Measurements from ENCODE around the gene PIANP. TPM values are rescaled to one million over a fixed set of nuclear protein-coding genes. Genes with fewer than 3 reads are reported as not detected.

Gene PIANP
- total and polyA plus RNA-seq, 2 of the 4 experiments (the other 2 are of a cell fraction) = 0.18 to 6.8 TPM

DNA sequence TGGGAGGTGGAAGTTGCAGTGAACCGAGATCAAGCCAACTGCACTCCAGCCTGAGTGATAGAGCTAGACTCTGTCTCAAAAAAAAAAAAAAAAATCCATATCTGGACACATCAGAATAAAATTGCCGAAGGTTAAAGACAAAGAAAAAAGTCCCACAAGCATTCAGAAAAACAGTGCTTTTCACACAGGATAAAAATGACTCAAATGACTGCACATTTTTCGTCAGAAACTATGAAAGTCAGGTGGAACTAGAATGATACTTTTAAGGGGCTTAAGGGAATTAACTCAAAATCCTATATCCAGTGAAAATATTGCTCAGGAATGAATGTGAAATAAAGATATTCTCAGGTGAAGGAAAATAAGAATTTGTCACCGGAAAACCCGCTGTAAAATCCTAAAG lies 36.1 kb upstream of the PIANP start:
- DNase-seq = no peak
- BruUV-seq (replicated peaks) = no TSS peak
- Histone ChIP-seq H3K4me2 (ENCODE audit: low read depth, low read length) (no peak overlapping the region), H3K9ac (ENCODE audit: low read depth, low read length) (no peak overlapping the region), H3K9me1 (ENCODE audit: insufficient read depth, low read length) (no peaks in the 10 kb centered on the region), H2BK15ac (ENCODE audit: low read depth, low read length) (no peak overlapping the region), H3K4me1 (ENCODE audit: control insufficient read depth, insufficient read depth, low read length) (no peaks in the 10 kb centered on the region), H4K91ac (ENCODE audit: insufficient read depth, low read depth, low read length) (no peak overlapping the region), H4K5ac (ENCODE audit: low read depth, low read length) (no peak overlapping the region), H2BK120ac (ENCODE audit: low read depth, low read length) (no peak overlapping the region), H2AFZ (replicated peaks; ENCODE audit: low read length, poor library complexity) (no peak overlapping the region), H3K14ac (replicated peaks; ENCODE audit: low read depth, low read length) (no peak overlapping the region), H3K56ac (ENCODE audit: extremely low read depth, insufficient read depth, low read length) (no peak overlapping the region), H2AK5ac (ENCODE audit: low read depth, low read length) (no peak overlapping the region), H3K27ac (ENCODE audit: insufficient read depth, low read length) (no peak overlapping the region), H3K23ac (ENCODE audit: low read depth, low read length) (no peak overlapping the region), H3K9me3 (ENCODE audit: control insufficient read depth, insufficient read depth, low read length) (no peaks in the 10 kb centered on the region), H2BK20ac (ENCODE audit: low read depth, low read length) (no peak overlapping the region), H4K8ac (ENCODE audit: low read depth in 2 of 2, low read length in 2 of 2) (0 out of 4 replicates have a peak overlapping the region, but pooled peaks of 1 of the 2 experiments have one; percentile 10), H3K4me3 (ENCODE audit: insufficient read depth, low read depth, low read length) (no peak overlapping the region), H2BK5ac (ENCODE audit: low read depth, low read length, poor library complexity, severe bottlenecking) (no peak overlapping the region), H2AK9ac (replicated peaks; ENCODE audit: low read depth, low read length, poor library complexity) (no peak overlapping the region), H3K79me1 (ENCODE audit: low read depth in 1 of 2, low read length in 2 of 2) (no peaks in the 10 kb centered on the region), H3K4ac (ENCODE audit: low read depth, low read length) (no peak overlapping the region), H3K36me3 (ENCODE audit: control insufficient read depth, insufficient read depth, low read length) (peaks cover 6% of the 10 kb centered on the region; the same call in 1 of the 2 replicates), H3K27me3 (ENCODE audit: control insufficient read depth, insufficient read depth, low read length) (no peaks in the 10 kb centered on the region), H3K18ac (ENCODE audit: low read depth, low read length) (no peak overlapping the region), H4K20me1 (ENCODE audit: insufficient read depth, low read length) (no peaks in the 10 kb centered on the region)
- dilution Hi-C loops (cut with HindIII; ENCODE audit: low sequenced_read_pairs, unreplicated experiment) = no loop called here
- ChIA-PET CTCF (no interaction called here), POLR2A (ENCODE audit: unreplicated experiment) (interaction anchor here (0.6 kb wide), 1 partner anchor 16 kb away, joined by 4 read pairs; the partner anchor contains the start of gene MLF2)
- in situ Hi-C loops (cut with MboI; ENCODE audit: low sequenced_read_pairs) = no loop called here
- WGBS, 2 experiments (ENCODE audit: extremely low coverage in 2 of 2, insufficient read length in 1 of 2) = no CpG with 5 or more reads among the region's 5 CpGs
- no peak for ATAC-seq (ENCODE audit: low read depth)
- intact Hi-C loops (cut with micrococcal nuclease) = no loop called here
- TF ChIP-seq, protein P1, sequence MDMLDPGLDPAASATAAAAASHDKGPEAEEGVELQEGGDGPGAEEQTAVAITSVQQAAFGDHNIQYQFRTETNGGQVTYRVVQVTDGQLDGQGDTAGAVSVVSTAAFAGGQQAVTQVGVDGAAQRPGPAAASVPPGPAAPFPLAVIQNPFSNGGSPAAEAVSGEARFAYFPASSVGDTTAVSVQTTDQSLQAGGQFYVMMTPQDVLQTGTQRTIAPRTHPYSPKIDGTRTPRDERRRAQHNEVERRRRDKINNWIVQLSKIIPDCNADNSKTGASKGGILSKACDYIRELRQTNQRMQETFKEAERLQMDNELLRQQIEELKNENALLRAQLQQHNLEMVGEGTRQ (IDR thresholded peaks at IDR 0.05; ENCODE audit: low read depth, low read length) = no peak
- no peak for TF ChIP-seq POLR2A (IDR thresholded peaks at IDR 0.05; ENCODE audit: low read depth, low read length)
- TF ChIP-seq CEBPB (IDR thresholded peaks at IDR 0.05; ENCODE audit: low read depth, low read length) = no peak
- no peak for TF ChIP-seq RCOR1 (IDR thresholded peaks at IDR 0.05; ENCODE audit: insufficient replicate concordance, low read length)
- TF ChIP-seq NFE2L2 (IDR thresholded peaks at IDR 0.05; ENCODE audit: low read depth, low read length) = no peak
- TF ChIP-seq CTCF (conservative IDR thresholded peaks at IDR 0.05; ENCODE audit: low read depth, low read length) = no peak
- no peak for TF ChIP-seq RFX5 (IDR thresholded peaks at IDR 0.05; ENCODE audit: low read depth, low read length)
- no peak for TF ChIP-seq ELK1 (IDR thresholded peaks at IDR 0.05; ENCODE audit: borderline replicate concordance, low read depth, low read length)
- TF ChIP-seq SMC3 (IDR thresholded peaks at IDR 0.05; ENCODE audit: low read depth, low read length) = no peak
- TF ChIP-seq BHLHE40 (IDR thresholded peaks at IDR 0.05; ENCODE audit: low read depth, low read length) = no peak
- TF ChIP-seq RAD21 (IDR thresholded peaks at IDR 0.05; ENCODE audit: low read length) = no peak
- no peak for TF ChIP-seq FOS (IDR thresholded peaks at IDR 0.05; ENCODE audit: low read depth, low read length)

Data from IMR-90 (cell line).